ENCODE results near the gene SLC44A3.

Gene SLC44A3, protein sequence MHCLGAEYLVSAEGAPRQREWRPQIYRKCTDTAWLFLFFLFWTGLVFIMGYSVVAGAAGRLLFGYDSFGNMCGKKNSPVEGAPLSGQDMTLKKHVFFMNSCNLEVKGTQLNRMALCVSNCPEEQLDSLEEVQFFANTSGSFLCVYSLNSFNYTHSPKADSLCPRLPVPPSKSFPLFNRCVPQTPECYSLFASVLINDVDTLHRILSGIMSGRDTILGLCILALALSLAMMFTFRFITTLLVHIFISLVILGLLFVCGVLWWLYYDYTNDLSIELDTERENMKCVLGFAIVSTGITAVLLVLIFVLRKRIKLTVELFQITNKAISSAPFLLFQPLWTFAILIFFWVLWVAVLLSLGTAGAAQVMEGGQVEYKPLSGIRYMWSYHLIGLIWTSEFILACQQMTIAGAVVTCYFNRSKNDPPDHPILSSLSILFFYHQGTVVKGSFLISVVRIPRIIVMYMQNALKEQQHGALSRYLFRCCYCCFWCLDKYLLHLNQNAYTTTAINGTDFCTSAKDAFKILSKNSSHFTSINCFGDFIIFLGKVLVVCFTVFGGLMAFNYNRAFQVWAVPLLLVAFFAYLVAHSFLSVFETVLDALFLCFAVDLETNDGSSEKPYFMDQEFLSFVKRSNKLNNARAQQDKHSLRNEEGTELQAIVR

DNA sequence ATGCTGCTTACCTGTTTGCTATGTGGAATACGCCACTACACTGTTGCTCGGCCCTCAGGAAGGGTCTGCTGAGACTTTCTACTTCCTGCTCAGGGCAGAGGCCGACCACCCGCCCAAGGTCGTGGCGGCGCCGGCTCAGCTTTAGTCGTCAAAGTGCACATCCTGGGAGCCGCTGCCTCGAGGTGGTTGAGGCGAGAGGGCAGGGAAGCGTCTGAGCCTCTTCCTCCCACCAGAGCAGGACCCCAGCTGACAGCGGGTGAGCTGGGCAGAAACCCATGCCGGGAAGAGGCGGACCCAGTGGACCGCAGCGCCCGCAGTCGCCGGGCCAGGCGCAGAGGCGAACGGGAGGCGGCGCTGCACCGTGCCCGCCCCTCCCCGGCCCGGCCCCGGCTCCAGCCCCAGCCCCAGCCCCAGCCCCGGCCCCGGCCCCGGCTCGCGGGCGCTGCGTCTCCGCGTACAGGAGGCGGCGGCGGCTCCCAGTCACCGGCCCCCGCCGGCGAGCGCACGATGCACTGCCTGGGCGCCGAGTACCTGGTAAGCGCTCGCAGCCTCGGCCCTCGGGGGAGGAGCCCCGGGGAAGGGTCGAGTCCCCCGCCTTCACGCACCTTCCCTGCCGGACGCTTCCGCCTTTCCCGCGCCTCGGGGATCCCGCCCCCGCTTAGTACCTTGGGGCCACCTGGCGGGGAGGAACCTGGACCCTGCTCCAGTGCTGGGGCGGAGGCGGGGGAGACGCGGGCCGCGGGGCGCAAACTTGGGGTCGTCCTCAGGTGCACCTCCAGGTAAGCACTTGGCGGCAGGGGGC is at the start of gene SLC44A3:
Gene SLC44A3 (plus strand): TSS at position 413 of the 802 bp plus-strand sequence. CDS start 95 bp downstream, at position 508.
- Histone ChIP-seq H3K36me3 (ENCODE audit: insufficient read depth, low read length) (no peaks in the 10 kb centered on the region), H3K27ac (no peak within 1 kb of the TSS), H3K9me3 (ENCODE audit: low read depth, low read length) (no peaks in the 10 kb centered on the region), H3K4me3 (no peak within 1 kb of the TSS), H3K9ac (ENCODE audit: insufficient read length) (no peak within 1 kb of the TSS)
- TF ChIP-seq POLR2AphosphoS5 (IDR thresholded peaks at IDR 0.05; ENCODE audit: borderline replicate concordance, low read depth, low read length) (no peak), EZH2 (IDR thresholded peaks at IDR 0.05) (no peak), FOXP2 (optimal IDR thresholded peaks at IDR 0.05; ENCODE audit: control extremely low read depth, extremely low read length, insufficient read depth) (no peak)
- DNase-seq (ENCODE audit: low read depth, low spot score) = no peak

DNA sequence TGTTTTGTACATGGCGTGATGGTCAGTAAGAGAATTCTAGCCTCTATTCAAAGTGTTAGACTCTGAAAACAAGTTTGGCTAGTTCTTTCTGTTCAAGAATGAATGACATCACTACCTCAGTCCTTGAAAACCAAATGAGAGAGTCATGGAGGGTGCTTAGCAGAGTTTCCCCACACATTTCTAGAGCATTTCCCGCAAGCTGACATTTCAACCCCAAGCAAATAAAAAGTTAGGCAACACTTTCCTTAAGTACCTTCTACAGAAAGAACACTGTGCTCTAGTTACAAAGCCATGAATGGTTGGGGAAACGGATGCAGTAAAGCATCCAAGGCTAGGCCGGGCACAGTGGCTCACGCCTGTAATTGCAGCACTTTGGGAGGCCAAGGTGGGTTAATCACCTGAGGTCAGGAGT is 47.9 kb upstream of the SLC44A3 start:
- H3K27ac ChIP-seq = no peak overlapping the region
- H3K36me3 ChIP-seq (ENCODE audit: insufficient read depth, low read length) = no peaks in the 10 kb centered on the region
- H3K9me3 ChIP-seq (ENCODE audit: low read depth, low read length) = no peaks in the 10 kb centered on the region
- no peak overlapping the region for H3K9ac ChIP-seq (ENCODE audit: insufficient read length)
- H3K4me3 ChIP-seq = no peak overlapping the region
- no peak for DNase-seq (ENCODE audit: low read depth, low spot score)
- TF ChIP-seq POLR2AphosphoS5 (IDR thresholded peaks at IDR 0.05; ENCODE audit: borderline replicate concordance, low read depth, low read length) = no peak
- TF ChIP-seq FOXP2 (optimal IDR thresholded peaks at IDR 0.05; ENCODE audit: control extremely low read depth, extremely low read length, insufficient read depth) = no peak
- TF ChIP-seq EZH2 (IDR thresholded peaks at IDR 0.05) = no peak

DNA sequence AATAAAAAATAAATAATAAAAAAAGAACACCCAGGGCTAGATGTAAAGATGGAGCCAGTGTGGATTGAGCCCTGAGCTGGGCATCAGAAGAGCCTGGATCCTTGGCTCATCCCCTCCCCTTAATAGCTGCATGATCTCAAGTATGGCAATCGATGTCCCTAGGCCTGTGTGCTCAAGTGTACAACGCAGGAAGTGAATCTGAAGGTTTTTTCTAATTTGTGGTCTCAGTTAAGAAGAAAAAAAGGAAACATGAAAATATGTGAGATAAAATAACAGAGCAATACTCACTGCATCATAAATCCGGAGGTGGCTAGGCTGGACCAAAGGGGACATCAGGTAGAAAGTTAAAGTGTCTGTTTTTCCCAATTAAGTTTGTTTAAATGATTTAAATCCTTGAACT is 47.3 kb upstream of the SLC44A3 start:
- TF ChIP-seq EZH2 (IDR thresholded peaks at IDR 0.05) (no peak), FOXP2 (optimal IDR thresholded peaks at IDR 0.05; ENCODE audit: control extremely low read depth, extremely low read length, insufficient read depth) (no peak), POLR2AphosphoS5 (IDR thresholded peaks at IDR 0.05; ENCODE audit: borderline replicate concordance, low read depth, low read length) (no peak)
- H3K36me3 ChIP-seq (ENCODE audit: insufficient read depth, low read length) = no peaks in the 10 kb centered on the region
- no peak overlapping the region for H3K9ac ChIP-seq (ENCODE audit: insufficient read length)
- no peak for DNase-seq (ENCODE audit: low read depth, low spot score)
- no peak overlapping the region for H3K27ac ChIP-seq
- no peak overlapping the region for H3K4me3 ChIP-seq
- H3K9me3 ChIP-seq (ENCODE audit: low read depth, low read length) = no peaks in the 10 kb centered on the region

DNA sequence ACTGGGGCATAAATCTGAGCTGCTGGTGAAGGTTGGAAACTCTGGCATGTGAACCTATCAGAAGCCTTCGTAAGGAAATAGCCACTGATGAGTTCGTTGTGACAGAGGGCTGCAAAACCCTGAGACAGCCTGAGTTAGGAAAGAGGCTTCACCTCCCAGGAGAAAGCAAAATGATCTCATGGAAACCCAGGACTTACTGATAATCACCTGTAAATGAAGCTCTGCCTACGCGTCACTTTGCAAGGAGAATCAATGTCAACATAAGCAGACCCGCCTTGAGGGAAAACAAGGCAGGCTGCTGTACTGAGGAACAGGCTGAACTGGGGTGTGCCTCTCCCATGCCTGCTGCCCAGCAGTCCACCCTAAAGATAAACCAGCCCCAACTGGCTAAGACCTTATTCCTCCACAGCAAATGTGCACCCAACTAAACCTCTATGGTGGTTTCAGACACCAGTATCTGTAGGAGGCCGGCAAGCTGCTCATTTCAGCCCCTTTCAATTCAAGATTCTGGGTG is 46.8 kb upstream of the SLC44A3 start:
- Histone ChIP-seq H3K27ac (no peak overlapping the region), H3K4me3 (no peak overlapping the region), H3K9me3 (ENCODE audit: low read depth, low read length) (no peaks in the 10 kb centered on the region), H3K9ac (ENCODE audit: insufficient read length) (no peak overlapping the region), H3K36me3 (ENCODE audit: insufficient read depth, low read length) (no peaks in the 10 kb centered on the region)
- TF ChIP-seq FOXP2 (optimal IDR thresholded peaks at IDR 0.05; ENCODE audit: control extremely low read depth, extremely low read length, insufficient read depth) (no peak), EZH2 (IDR thresholded peaks at IDR 0.05) (no peak), POLR2AphosphoS5 (IDR thresholded peaks at IDR 0.05; ENCODE audit: borderline replicate concordance, low read depth, low read length) (no peak)
- no peak for DNase-seq (ENCODE audit: low read depth, low spot score)

DNA sequence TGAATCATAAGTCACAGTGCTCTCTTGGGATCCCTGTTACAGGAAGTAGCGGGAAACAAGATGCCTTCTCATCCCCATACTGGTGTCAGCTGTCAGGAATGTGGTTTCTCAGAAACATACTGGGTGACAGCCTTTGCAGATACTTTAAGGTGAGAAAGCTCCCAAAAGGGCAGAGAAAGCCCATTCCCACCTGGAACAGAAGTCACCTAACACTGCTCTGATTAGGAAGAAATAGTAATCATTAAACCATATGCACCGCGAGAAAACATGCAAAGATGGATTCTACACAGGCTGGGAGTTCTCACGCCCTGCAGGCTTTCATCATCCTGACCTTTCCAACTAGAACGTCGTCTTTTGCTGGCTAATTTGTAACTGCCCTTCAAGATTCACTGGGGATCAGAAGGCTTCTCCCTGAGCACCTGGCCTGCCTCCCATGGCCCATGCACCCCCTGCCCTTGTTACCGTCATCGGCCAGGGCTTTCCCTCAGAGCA is 46.2 kb upstream of the SLC44A3 start:
- Histone ChIP-seq H3K9me3 (ENCODE audit: low read depth, low read length) (no peaks in the 10 kb centered on the region), H3K4me3 (no peak overlapping the region), H3K36me3 (ENCODE audit: insufficient read depth, low read length) (no peaks in the 10 kb centered on the region), H3K27ac (no peak overlapping the region), H3K9ac (ENCODE audit: insufficient read length) (no peak overlapping the region)
- DNase-seq (ENCODE audit: low read depth, low spot score) = no peak
- TF ChIP-seq FOXP2 (optimal IDR thresholded peaks at IDR 0.05; ENCODE audit: control extremely low read depth, extremely low read length, insufficient read depth) = no peak
- no peak for TF ChIP-seq EZH2 (IDR thresholded peaks at IDR 0.05)
- TF ChIP-seq POLR2AphosphoS5 (IDR thresholded peaks at IDR 0.05; ENCODE audit: borderline replicate concordance, low read depth, low read length) = no peak

DNA sequence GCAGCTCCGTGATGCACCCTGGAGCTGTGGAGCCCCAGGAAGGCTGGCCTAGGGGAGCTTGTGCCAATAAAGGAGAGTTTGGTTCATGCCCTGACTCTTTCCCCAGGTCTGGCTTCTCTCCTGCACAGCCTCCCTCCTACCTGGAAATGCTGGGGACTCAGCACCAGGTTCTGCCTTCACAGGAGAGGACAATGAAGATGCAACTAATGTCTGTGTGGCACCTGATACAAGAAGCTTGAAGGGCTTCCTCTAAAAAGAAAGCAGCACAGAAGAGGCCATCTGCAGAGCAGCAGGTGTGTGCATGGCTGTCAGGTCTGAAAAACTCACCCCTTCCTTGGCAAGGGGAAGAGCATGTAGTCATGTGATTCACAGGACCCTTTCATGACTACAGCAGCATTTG is 43.7 kb upstream of the SLC44A3 start:
- H3K36me3 ChIP-seq (ENCODE audit: insufficient read depth, low read length) = no peaks in the 10 kb centered on the region
- TF ChIP-seq FOXP2 (optimal IDR thresholded peaks at IDR 0.05; ENCODE audit: control extremely low read depth, extremely low read length, insufficient read depth) = no peak
- no peak for TF ChIP-seq EZH2 (IDR thresholded peaks at IDR 0.05)
- TF ChIP-seq POLR2AphosphoS5 (IDR thresholded peaks at IDR 0.05; ENCODE audit: borderline replicate concordance, low read depth, low read length) = no peak
- no peak overlapping the region for H3K4me3 ChIP-seq
- H3K9me3 ChIP-seq (ENCODE audit: low read depth, low read length) = no peaks in the 10 kb centered on the region
- no peak for DNase-seq (ENCODE audit: low read depth, low spot score)
- no peak overlapping the region for H3K9ac ChIP-seq (ENCODE audit: insufficient read length)
- no peak overlapping the region for H3K27ac ChIP-seq

DNA sequence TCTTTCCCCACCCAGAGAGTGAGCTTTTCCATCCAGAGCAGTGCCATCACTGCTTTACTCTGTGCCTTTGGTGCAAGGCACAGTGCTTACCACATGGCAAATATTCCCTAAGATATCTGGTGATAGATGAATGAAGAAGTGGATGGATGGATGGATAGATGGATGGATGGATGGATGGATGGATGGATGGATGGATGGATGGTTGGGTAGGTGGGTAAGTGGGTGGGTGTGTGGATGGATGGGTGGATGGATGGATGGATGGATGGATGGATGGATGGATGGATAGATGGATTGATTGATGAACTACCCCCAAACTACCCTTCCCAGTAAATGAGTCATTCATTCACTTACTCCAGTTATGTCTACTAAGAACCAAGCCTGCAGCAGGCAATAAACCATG is 42.9 kb upstream of the SLC44A3 start:
- Histone ChIP-seq H3K9ac (ENCODE audit: insufficient read length) (no peak overlapping the region), H3K4me3 (no peak overlapping the region), H3K27ac (no peak overlapping the region), H3K36me3 (ENCODE audit: insufficient read depth, low read length) (no peaks in the 10 kb centered on the region), H3K9me3 (ENCODE audit: low read depth, low read length) (no peaks in the 10 kb centered on the region)
- no peak for TF ChIP-seq POLR2AphosphoS5 (IDR thresholded peaks at IDR 0.05; ENCODE audit: borderline replicate concordance, low read depth, low read length)
- TF ChIP-seq FOXP2 (optimal IDR thresholded peaks at IDR 0.05; ENCODE audit: control extremely low read depth, extremely low read length, insufficient read depth) = no peak
- no peak for TF ChIP-seq EZH2 (IDR thresholded peaks at IDR 0.05)
- no peak for DNase-seq (ENCODE audit: low read depth, low spot score)

DNA sequence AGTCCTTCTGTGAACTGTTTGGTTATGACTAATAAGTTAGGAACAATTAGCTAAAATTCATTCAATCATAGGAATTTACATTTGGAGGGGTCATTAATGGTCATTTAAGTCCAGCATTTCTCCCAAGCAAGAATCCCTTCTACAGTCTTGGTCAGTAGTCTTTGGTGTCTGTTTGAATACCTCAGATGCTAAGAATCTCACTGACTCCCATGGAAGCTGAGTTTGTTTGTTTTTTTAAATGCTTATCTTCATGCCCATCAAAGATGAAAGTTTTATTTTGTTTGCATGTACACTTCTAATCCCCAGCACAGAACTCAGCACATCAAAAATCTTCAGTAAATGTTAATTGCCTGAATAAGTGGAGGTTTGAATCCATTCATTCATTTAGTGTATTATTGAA is 41.3 kb upstream of the SLC44A3 start:
- Histone ChIP-seq H3K36me3 (ENCODE audit: insufficient read depth, low read length) (no peaks in the 10 kb centered on the region), H3K4me3 (no peak overlapping the region), H3K27ac (no peak overlapping the region), H3K9ac (ENCODE audit: insufficient read length) (no peak overlapping the region), H3K9me3 (ENCODE audit: low read depth, low read length) (no peaks in the 10 kb centered on the region)
- no peak for DNase-seq (ENCODE audit: low read depth, low spot score)
- TF ChIP-seq POLR2AphosphoS5 (IDR thresholded peaks at IDR 0.05; ENCODE audit: borderline replicate concordance, low read depth, low read length) = no peak
- TF ChIP-seq EZH2 (IDR thresholded peaks at IDR 0.05) = no peak
- no peak for TF ChIP-seq FOXP2 (optimal IDR thresholded peaks at IDR 0.05; ENCODE audit: control extremely low read depth, extremely low read length, insufficient read depth)

Measured in SK-N-MC (cell line).